DOHH2 (cell line): ENCODE results near the gene PDE1C.

ENCODE experiments used
- H3F3A ChIP-seq: fragments of 200-600 bp; sonication (generic), shearing (Covaris generic); 2 replicates; pipeline ENCODE4 v1.6.0; 2016; ENCODE audit warnings: antibody characterized with exemption, mild to moderate bottlenecking; ENCODE audit not compliant: control insufficient read depth, insufficient read depth
- H3K27ac ChIP-seq: fragments of 200-600 bp; sonication (generic); 2 replicates; pipeline ENCODE4 v1.5.1; 2014; ENCODE audit warnings: low read depth, mild to moderate bottlenecking, low read length, moderate library complexity
- H3K27me3 ChIP-seq: fragments of 200-600 bp; sonication (generic); 2 replicates; pipeline ENCODE4 v1.6.1; 2014; ENCODE audit warnings: mild to moderate bottlenecking, low read length, mixed read lengths; ENCODE audit not compliant: control insufficient read depth
- H3K36me3 ChIP-seq: fragments of 200-600 bp; sonication (generic); 2 replicates; pipeline ENCODE4 v1.6.1; 2014; ENCODE audit warnings: mild to moderate bottlenecking, low read length, moderate library complexity, mixed read lengths; ENCODE audit not compliant: control insufficient read depth
- H3K4me1 ChIP-seq: fragments of 200-600 bp; sonication (generic); 2 replicates; pipeline ENCODE4 v1.6.1; 2014; ENCODE audit warnings: mild to moderate bottlenecking, low read length, mixed read lengths; ENCODE audit not compliant: control insufficient read depth
- H3K4me2 ChIP-seq: fragments of 200-600 bp; sonication (generic); 2 replicates; pipeline ENCODE4 v1.6.0; 2014; ENCODE audit warnings: mild to moderate bottlenecking, low read length, moderate library complexity
- H3K4me3 ChIP-seq: fragments of 200-600 bp; sonication (generic); 2 replicates; pipeline ENCODE4 v1.5.1; 2014; ENCODE audit warnings: mild to moderate bottlenecking, low read length, mixed read lengths
- H3K79me2 ChIP-seq: fragments of 200-600 bp; sonication (generic); 2 replicates; pipeline ENCODE4 v1.6.1; 2014; ENCODE audit warnings: mild to moderate bottlenecking, low read length, mixed read lengths; ENCODE audit not compliant: control insufficient read depth
- H3K9me2 ChIP-seq: fragments of 200-600 bp; sonication (generic); replicated peaks from 2 replicates; pipeline ENCODE4 v1.6.1; 2014; ENCODE audit warnings: mild to moderate bottlenecking, low read length, mixed read lengths; ENCODE audit not compliant: control insufficient read depth
- H3K9me3 ChIP-seq: fragments of 200-600 bp; sonication (generic); 2 replicates; pipeline ENCODE4 v1.6.1; 2014; ENCODE audit warnings: antibody characterized with exemption, low read length, mixed read lengths; ENCODE audit not compliant: control insufficient read depth, insufficient read depth
- H4K20me1 ChIP-seq: fragments of 200-600 bp; sonication (generic); 2 replicates; pipeline ENCODE4 v1.6.0; 2014; ENCODE audit warnings: low read depth, mild to moderate bottlenecking, antibody characterized with exemption, low read length, moderate library complexity; ENCODE audit not compliant: control insufficient read depth, insufficient read depth
- EZH2phosphoT487 ChIP-seq: fragments of 200-600 bp; sonication (generic); IDR thresholded peaks from 2 replicates; pipeline ENCODE4 v1.6.1; 2017; ENCODE audit warnings: borderline replicate concordance, mild to moderate bottlenecking, antibody characterized with exemption, low read length, moderate library complexity, mixed read lengths
- TF ChIP-seq, protein P1 (sequence below): fragments of 200-600 bp; sonication (generic); IDR thresholded peaks from one replicate; pipeline ENCODE4 v1.5.1; 2014; ENCODE audit warnings: antibody characterized with exemption, mild to moderate bottlenecking, low read depth, low read length; ENCODE audit not compliant: poor library complexity, severe bottlenecking

PDE1C gene

GRCh38 chr7:31892099-31892829, 177.9 kb downstream of the PDE1C start:
- H3K27me3 ChIP-seq = no peaks in the 10 kb centered on the region
- no peak overlapping the region for H3K4me3 ChIP-seq
- no peaks in the 10 kb centered on the region for H3K4me1 ChIP-seq
- TF ChIP-seq, protein P1, sequence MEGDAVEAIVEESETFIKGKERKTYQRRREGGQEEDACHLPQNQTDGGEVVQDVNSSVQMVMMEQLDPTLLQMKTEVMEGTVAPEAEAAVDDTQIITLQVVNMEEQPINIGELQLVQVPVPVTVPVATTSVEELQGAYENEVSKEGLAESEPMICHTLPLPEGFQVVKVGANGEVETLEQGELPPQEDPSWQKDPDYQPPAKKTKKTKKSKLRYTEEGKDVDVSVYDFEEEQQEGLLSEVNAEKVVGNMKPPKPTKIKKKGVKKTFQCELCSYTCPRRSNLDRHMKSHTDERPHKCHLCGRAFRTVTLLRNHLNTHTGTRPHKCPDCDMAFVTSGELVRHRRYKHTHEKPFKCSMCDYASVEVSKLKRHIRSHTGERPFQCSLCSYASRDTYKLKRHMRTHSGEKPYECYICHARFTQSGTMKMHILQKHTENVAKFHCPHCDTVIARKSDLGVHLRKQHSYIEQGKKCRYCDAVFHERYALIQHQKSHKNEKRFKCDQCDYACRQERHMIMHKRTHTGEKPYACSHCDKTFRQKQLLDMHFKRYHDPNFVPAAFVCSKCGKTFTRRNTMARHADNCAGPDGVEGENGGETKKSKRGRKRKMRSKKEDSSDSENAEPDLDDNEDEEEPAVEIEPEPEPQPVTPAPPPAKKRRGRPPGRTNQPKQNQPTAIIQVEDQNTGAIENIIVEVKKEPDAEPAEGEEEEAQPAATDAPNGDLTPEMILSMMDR = no peak
- no peak for TF ChIP-seq EZH2phosphoT487
- H3K36me3 ChIP-seq = no peaks in the 10 kb centered on the region
- H3K4me2 ChIP-seq = no peak overlapping the region
- no peaks in the 10 kb centered on the region for H3F3A ChIP-seq
- H3K27ac ChIP-seq = no peak overlapping the region
- no peaks in the 10 kb centered on the region for H4K20me1 ChIP-seq
- no peaks in the 10 kb centered on the region for H3K9me3 ChIP-seq
- no peaks in the 10 kb centered on the region for H3K9me2 ChIP-seq
- no peaks in the 10 kb centered on the region for H3K79me2 ChIP-seq

GRCh38 chr7:31890766-31891165, 179.4 kb downstream of the PDE1C start:
- Histone ChIP-seq H3K4me3 (no peak overlapping the region), H3K9me2 (no peaks in the 10 kb centered on the region), H3K27ac (no peak overlapping the region), H4K20me1 (no peaks in the 10 kb centered on the region), H3K27me3 (no peaks in the 10 kb centered on the region), H3K79me2 (no peaks in the 10 kb centered on the region), H3K36me3 (no peaks in the 10 kb centered on the region), H3K4me1 (no peaks in the 10 kb centered on the region), H3F3A (no peaks in the 10 kb centered on the region), H3K9me3 (peaks cover 4% of the 10 kb centered on the region; the same call in 1 of the 2 replicates), H3K4me2 (no peak overlapping the region)
- TF ChIP-seq, protein P1 = no peak
- TF ChIP-seq EZH2phosphoT487 = no peak

DNA sequence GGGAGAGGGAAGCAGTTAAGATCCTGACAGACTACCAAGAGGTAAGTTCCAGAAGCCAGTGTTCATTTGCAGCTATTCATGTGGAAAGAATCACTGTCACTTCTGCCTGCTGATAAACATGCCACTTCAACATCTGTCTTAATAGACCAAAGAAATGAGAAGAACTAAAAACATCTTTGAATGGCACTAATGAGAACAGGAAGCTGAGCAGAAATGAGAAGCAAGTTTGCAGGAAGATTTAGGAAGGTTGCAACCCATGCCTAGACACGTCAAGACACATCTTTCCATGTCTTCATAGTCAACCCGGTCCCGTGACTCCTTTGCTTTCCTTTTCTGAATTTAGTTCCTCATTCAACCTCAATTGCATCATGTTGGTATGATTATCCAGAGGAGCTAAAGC, 180.0 kb downstream of the PDE1C start:
- H3K27me3 ChIP-seq = no peaks in the 10 kb centered on the region
- H3K36me3 ChIP-seq = no peaks in the 10 kb centered on the region
- no peak for TF ChIP-seq EZH2phosphoT487
- TF ChIP-seq, protein P1 = no peak
- no peaks in the 10 kb centered on the region for H3F3A ChIP-seq
- H3K4me3 ChIP-seq = no peak overlapping the region
- H4K20me1 ChIP-seq = no peaks in the 10 kb centered on the region
- H3K4me1 ChIP-seq = no peaks in the 10 kb centered on the region
- H3K9me2 ChIP-seq = no peaks in the 10 kb centered on the region
- no peak overlapping the region for H3K4me2 ChIP-seq
- peaks cover 7% of the 10 kb centered on the region; the same call in 1 of the 2 replicates for H3K9me3 ChIP-seq
- H3K79me2 ChIP-seq = no peaks in the 10 kb centered on the region
- no peak overlapping the region for H3K27ac ChIP-seq
